Lower leg skin (tissue), 4 donors: ENCODE measurements around the gene HSF4. TPM values are rescaled to one million over a fixed set of nuclear protein-coding genes. Genes with fewer than 3 reads are reported as not detected.

Experiments used
- DNase-seq, 2 donors: peaks; one replicate each; pipeline ENCODE4 v3.0.0-alpha.2; 2019; ENCODE audit warnings: low spot score in 2 of 2
- H3K4me3 ChIP-seq: fragments of 200-600 bp; sonication (generic); 2 replicates; pipeline ENCODE4 v1.5.1; 2017; ENCODE audit warnings: mild to moderate bottlenecking, low read depth; ENCODE audit not compliant: poor library complexity, severe bottlenecking
- CTCF ChIP-seq, 3 donors: fragments of 450-650 bp; IDR thresholded peaks; one replicate each; pipeline ENCODE4 v1.5.1; 2016; ENCODE audit warnings: antibody characterized with exemption in 3 of 3, mild to moderate bottlenecking in 3 of 3, moderate library complexity in 2 of 3
- POLR2A ChIP-seq, 2 donors: fragments of 450-650 bp; IDR thresholded peaks; one replicate each; pipeline ENCODE4 v1.6.1; 2016 to 2017; ENCODE audit warnings: antibody characterized with exemption in 2 of 2, mild to moderate bottlenecking in 1 of 2, moderate library complexity in 1 of 2
- WGBS, 2 donors: methylation state at CpG; one replicate each; pipeline ENCODE4 v1.1.5; 2018; 5-methylcytosine and 5-hydroxymethylcytosine counted together
- intact Hi-C: fragments of 100-400 bp; cut with DNase I; formaldehyde crosslinking; loops from one replicate; pipeline ENCODE4 v1.15.0; 2023; ENCODE audit warnings: low total_unique reads
- total RNA-seq, 4 donors: library from RNA; depleted of rRNA; stranded (reverse); fragments of >200 nt; gene quantifications; one replicate each; pipeline ENCODE4 v1.1.0, GENCODE V29; 2016

The HSF4 gene
- total RNA-seq, 4 donors from 2014 or later: 48.3 to 131 (median 64.7) TPM

DNA sequence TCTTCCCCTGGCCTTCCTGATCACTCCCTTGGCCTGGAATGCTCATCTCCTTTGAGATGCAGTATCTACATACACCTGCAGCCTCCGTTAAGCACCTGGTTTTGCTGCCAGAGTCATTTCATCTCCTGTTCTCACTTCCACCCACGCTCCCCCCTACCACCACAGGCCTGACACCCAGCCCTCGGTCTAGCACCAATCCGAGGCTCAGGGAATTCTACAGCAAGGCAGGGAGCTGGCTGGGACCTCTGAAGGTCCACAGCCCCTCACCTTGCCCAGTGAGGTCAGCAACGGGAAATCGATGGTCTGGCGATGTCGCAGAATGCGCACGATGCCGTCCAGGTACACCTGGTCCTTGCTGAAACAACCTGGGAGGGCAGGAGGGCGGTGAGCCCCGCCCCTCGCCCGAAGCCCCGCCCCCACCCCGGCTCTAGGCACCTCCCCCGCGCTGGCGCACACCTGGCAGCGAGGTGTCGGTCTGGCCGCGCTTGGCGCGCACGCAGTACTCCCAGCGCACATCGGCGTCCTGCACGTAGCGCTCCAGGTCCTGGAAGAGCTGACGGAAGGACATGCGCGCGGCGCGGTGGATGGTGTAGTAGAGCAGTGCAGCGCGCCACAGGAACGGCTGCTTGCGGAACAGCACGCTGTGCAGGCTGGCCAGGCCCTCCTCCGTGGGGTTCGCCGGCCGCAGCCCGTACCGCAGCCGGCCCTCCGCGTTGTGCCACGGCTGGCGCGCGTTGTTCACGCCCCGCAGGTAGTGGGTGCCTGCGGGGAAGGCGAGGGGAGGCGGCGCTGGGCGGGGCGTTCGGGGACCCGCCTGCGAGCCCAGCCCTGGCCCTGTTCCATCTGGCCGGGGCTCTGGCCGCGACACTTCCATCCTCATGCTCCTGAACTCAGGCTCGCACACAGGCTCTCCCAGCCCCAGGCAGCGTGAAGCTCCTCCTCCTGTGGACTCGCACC, 13.5 kb downstream of the HSF4 start:
- no peak for DNase-seq
- no peak overlapping the region for H3K4me3 ChIP-seq
- WGBS, 2 donors: 3 to 4% methylated on average over 32 to 52 of the region's 73 CpGs
- TF ChIP-seq POLR2A (IDR thresholded peaks at IDR 0.05): no peak
- TF ChIP-seq CTCF (IDR thresholded peaks at IDR 0.05): no peak
- intact Hi-C loops: no loop called here

- DNase-seq: peak in 1 of 2 donors; percentile 85
- TF ChIP-seq CTCF (IDR thresholded peaks at IDR 0.05): no peak
- no peak for TF ChIP-seq POLR2A (IDR thresholded peaks at IDR 0.05)
- intact Hi-C loops: no loop called here
- no peak overlapping the region for H3K4me3 ChIP-seq
- WGBS, 2 donors: 70 to 78% methylated on average over 9 to 12 of the region's 13 CpGs
These were observed 15.0 kb downstream of the HSF4 start for GRCh38 chr16:67179421-67180080.

- intact Hi-C loops: no loop called here
- DNase-seq: no peak
- H3K4me3 ChIP-seq: no peak overlapping the region
- TF ChIP-seq CTCF (IDR thresholded peaks at IDR 0.05) (no peak), POLR2A (IDR thresholded peaks at IDR 0.05) (no peak)
- WGBS, 2 donors: 90 to 95% methylated on average over 14 to 16 of the region's 16 CpGs
These were observed 15.6 kb downstream of the HSF4 start for GRCh38 chr16:67180166-67180565.

DNA sequence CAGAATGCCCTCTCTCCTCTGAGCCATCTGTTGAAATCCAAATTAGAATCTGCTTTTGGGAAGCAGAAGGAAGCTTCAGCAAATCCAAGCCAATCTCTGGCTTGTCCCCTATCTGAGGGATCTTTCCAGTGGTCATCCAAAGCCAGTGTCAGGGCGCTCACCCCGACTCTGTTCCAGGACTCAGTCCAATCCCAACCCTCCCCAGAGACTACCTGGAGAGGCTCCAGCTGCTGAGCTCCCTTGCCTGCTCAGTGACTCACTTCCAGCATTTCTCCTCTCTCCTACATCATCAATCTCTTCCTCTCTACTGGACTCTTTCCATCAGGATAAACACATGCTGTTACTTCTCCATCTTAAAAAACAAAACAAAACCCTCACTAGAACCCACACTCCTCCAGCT, 16.8 kb downstream of the HSF4 start:
- intact Hi-C loops: no loop called here
- TF ChIP-seq POLR2A (IDR thresholded peaks at IDR 0.05) (no peak), CTCF (IDR thresholded peaks at IDR 0.05) (no peak)
- H3K4me3 ChIP-seq: no peak overlapping the region
- DNase-seq: no peak
- 30 to 47% methylated on average over 2 of the region's 2 CpGs for WGBS, 2 donors

DNA sequence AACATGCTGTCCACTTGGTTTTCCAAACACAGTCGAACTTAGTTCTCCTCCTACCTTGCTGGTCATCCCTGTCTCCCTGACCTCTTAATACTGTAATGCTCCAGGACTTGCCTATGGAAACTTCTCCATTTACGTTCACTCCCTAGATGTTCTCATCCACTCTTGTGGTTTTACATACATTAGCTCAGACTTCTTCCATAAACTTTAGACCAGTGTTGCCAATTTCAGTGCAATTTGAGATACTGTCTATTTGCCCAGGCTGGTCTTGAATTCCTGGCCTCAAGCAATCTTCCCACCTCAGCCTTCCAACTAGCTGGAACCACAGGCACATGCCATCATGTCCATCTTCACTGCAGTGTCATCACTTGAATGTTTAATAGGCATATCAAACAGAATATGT, 17.7 kb downstream of the HSF4 start:
- intact Hi-C loops: no loop called here
- no peak overlapping the region for H3K4me3 ChIP-seq
- WGBS, 2 donors: 74 to 81% methylated on average over 2 of the region's 2 CpGs
- TF ChIP-seq POLR2A (IDR thresholded peaks at IDR 0.05) (no peak), CTCF (IDR thresholded peaks at IDR 0.05) (no peak)
- no peak for DNase-seq
